Measurements from ENCODE around the gene REN. TPM values are rescaled to one million over a fixed set of nuclear protein-coding genes. Genes with fewer than 3 reads are reported as not detected.

REN gene
- total RNA-seq, 1 donor from 2014 or later: not detected

DNA sequence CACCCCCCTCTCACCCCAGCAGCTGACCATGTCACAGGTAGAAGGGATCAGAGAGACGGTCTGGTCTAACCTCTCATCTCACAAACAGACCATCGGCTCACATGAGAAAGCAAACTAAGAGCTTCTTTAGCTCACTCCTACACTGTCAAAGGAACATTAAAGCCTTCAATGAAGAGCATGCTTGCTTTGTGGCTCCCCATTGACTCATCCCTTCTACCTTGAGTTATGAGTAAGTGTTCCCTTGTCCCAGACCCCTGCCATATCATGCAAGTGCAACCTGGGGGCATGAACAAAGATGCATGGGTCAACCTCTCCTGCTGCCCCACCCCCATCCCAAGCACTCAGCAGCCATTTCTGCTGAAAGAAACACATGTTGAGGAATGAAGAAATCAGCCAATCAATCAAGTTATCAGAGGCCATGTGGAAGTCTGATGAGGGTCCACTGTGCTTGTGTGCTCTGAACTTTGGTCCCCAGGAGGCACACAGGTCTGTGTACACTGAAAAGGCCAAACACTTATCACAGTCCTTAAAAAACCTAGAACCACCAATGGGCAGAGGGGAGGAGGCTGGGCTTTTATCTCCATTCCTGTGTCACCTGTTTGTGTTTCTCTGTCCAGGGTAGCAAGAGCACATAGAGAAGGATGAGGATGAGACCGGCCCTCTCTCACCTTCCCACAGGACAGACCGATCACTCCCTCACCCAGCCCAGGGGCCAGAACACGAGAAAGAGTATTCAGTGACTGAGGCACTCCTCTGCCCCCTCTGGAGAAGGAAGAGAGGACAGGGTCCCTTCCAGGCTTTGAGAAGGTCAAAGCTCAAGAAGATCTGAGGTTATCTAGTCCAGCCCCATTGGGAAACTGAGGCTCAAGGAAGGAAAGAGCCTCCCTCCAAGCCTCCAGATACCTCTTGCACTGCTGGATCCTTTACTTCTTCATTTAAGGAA is 23.8 kb downstream of the REN start:
- FAIRE-seq: no peak
- no peak overlapping the region for H3K4me3 Mint-ChIP-seq (ENCODE audit: unreplicated experiment)
- H3K79me2 ChIP-seq (ENCODE audit: insufficient read depth, low read length): no peaks in the 10 kb centered on the region

DNA sequence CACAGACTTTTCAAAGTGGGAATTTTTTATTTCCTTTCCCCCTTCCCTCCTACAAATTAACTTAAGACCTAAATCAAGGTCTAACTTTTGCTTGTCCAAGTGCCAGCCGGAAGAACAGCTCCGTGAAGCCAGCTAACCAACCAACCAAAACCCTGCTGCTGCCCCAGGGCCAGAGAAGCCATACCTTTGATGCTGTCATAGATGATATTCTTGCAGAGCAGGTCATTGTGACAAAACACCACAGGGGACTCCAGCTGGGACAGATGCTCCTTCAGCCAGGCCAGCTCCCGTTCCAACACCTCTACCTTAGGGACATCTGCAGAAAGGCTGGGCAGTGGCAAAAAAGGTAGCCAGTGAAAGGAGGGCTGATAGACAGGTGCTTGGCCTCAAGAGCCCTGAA is 25.0 kb downstream of the REN start:
- Histone ChIP-seq H3K27ac (ENCODE audit: low read depth, low read length) (no peak overlapping the region), H3K4me3 (ENCODE audit: insufficient read depth, low read depth, low read length) (no peak overlapping the region), H2AFZ (ENCODE audit: low read depth, low read length) (no peak overlapping the region), H3K36me3 (ENCODE audit: insufficient read depth, low read length) (no peaks in the 10 kb centered on the region), H3K4me2 (ENCODE audit: low read length) (no peak overlapping the region), H3K4me1 (ENCODE audit: insufficient read depth, low read length) (no peaks in the 10 kb centered on the region), H3K9ac (ENCODE audit: low read length) (no peak overlapping the region), H3K27me3 (ENCODE audit: insufficient read depth, low read length) (no peaks in the 10 kb centered on the region), H3K9me3 (ENCODE audit: insufficient read depth, low read depth, low read length) (no peaks in the 10 kb centered on the region), H3K79me2 (ENCODE audit: insufficient read depth, low read length) (no peaks in the 10 kb centered on the region), H4K20me1 (ENCODE audit: insufficient read depth, low read length) (no peaks in the 10 kb centered on the region)
- Mint-ChIP-seq H3K36me3 (ENCODE audit: low read depth, unreplicated experiment) (peaks cover 18% of the 10 kb centered on the region), H3K27me3 (ENCODE audit: low read depth, unreplicated experiment) (peaks cover 19% of the 10 kb centered on the region), H3K4me1 (ENCODE audit: low read depth, unreplicated experiment) (no peaks in the 10 kb centered on the region), H3K4me3 (ENCODE audit: unreplicated experiment) (no peak overlapping the region), H3K27ac (ENCODE audit: unreplicated experiment) (no peak overlapping the region), H3K9me3 (ENCODE audit: unreplicated experiment) (peaks cover 10% of the 10 kb centered on the region)
- TF ChIP-seq, protein P1, sequence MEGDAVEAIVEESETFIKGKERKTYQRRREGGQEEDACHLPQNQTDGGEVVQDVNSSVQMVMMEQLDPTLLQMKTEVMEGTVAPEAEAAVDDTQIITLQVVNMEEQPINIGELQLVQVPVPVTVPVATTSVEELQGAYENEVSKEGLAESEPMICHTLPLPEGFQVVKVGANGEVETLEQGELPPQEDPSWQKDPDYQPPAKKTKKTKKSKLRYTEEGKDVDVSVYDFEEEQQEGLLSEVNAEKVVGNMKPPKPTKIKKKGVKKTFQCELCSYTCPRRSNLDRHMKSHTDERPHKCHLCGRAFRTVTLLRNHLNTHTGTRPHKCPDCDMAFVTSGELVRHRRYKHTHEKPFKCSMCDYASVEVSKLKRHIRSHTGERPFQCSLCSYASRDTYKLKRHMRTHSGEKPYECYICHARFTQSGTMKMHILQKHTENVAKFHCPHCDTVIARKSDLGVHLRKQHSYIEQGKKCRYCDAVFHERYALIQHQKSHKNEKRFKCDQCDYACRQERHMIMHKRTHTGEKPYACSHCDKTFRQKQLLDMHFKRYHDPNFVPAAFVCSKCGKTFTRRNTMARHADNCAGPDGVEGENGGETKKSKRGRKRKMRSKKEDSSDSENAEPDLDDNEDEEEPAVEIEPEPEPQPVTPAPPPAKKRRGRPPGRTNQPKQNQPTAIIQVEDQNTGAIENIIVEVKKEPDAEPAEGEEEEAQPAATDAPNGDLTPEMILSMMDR (IDR thresholded peaks at IDR 0.05; ENCODE audit: insufficient read depth, low read depth, low read length): no peak
- TF ChIP-seq EZH2 (IDR thresholded peaks at IDR 0.05; ENCODE audit: insufficient read depth, low read length): no peak
- DNase-seq (ENCODE audit: low read depth) (no peak), FAIRE-seq (no peak)

More for the DNA sequence above, 23.8 kb downstream of the REN start:
- Mint-ChIP-seq H3K4me1 (ENCODE audit: low read depth, unreplicated experiment) (no peaks in the 10 kb centered on the region), H3K27me3 (ENCODE audit: low read depth, unreplicated experiment) (peaks cover 23% of the 10 kb centered on the region), H3K9me3 (ENCODE audit: unreplicated experiment) (peaks cover 10% of the 10 kb centered on the region), H3K36me3 (ENCODE audit: low read depth, unreplicated experiment) (peaks cover 18% of the 10 kb centered on the region), H3K27ac (ENCODE audit: unreplicated experiment) (no peak overlapping the region)
- Histone ChIP-seq H3K4me1 (ENCODE audit: insufficient read depth, low read length) (no peaks in the 10 kb centered on the region), H2AFZ (ENCODE audit: low read depth, low read length) (no peak overlapping the region), H3K27me3 (ENCODE audit: insufficient read depth, low read length) (no peaks in the 10 kb centered on the region), H3K4me2 (ENCODE audit: low read length) (no peak overlapping the region), H3K9ac (ENCODE audit: low read length) (no peak overlapping the region), H3K27ac (ENCODE audit: low read depth, low read length) (no peak overlapping the region), H3K36me3 (ENCODE audit: insufficient read depth, low read length) (no peaks in the 10 kb centered on the region), H3K4me3 (ENCODE audit: insufficient read depth, low read depth, low read length) (no peak overlapping the region), H3K9me3 (ENCODE audit: insufficient read depth, low read depth, low read length) (no peaks in the 10 kb centered on the region), H4K20me1 (ENCODE audit: insufficient read depth, low read length) (no peaks in the 10 kb centered on the region)
- no peak for TF ChIP-seq EZH2 (IDR thresholded peaks at IDR 0.05; ENCODE audit: insufficient read depth, low read length)
- TF ChIP-seq, protein P1 (IDR thresholded peaks at IDR 0.05; ENCODE audit: insufficient read depth, low read depth, low read length): no peak
- no peak for DNase-seq (ENCODE audit: low read depth)

DNA sequence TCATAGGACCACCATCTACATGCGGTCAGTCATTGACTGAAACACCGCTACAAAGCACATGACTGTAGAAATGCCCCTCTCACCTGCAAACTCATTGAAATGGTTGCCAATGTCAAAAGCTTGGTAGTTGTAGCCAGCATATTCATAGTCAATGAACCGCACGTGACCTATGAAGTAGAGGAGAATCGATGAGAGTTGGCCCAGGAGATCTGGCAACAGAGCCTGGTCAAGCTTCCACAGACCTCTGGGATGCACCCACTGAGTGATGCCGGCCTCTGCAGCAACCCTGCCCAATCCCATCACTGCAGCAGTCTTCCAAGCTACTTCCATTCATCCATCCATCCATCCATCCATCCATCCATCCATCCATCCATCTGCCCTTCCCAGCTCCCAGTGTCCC is 26.2 kb downstream of the REN start:
- H3K27me3 Mint-ChIP-seq (ENCODE audit: low read depth, unreplicated experiment): peaks cover 14% of the 10 kb centered on the region
- peaks cover 10% of the 10 kb centered on the region for H3K9me3 Mint-ChIP-seq (ENCODE audit: unreplicated experiment)
- no peak for FAIRE-seq

More for the DNA sequence above, 26.2 kb downstream of the REN start:
- H2AFZ ChIP-seq (ENCODE audit: low read depth, low read length): no peak overlapping the region
- no peak overlapping the region for H3K4me3 ChIP-seq (ENCODE audit: insufficient read depth, low read depth, low read length)
- no peaks in the 10 kb centered on the region for H3K79me2 ChIP-seq (ENCODE audit: insufficient read depth, low read length)
- H3K9ac ChIP-seq (ENCODE audit: low read length): no peak overlapping the region
- H3K36me3 Mint-ChIP-seq (ENCODE audit: low read depth, unreplicated experiment): peaks cover 13% of the 10 kb centered on the region
- no peak overlapping the region for H3K27ac ChIP-seq (ENCODE audit: low read depth, low read length)
- no peaks in the 10 kb centered on the region for H3K4me1 Mint-ChIP-seq (ENCODE audit: low read depth, unreplicated experiment)
- H3K4me2 ChIP-seq (ENCODE audit: low read length): no peak overlapping the region
- TF ChIP-seq EZH2 (IDR thresholded peaks at IDR 0.05; ENCODE audit: insufficient read depth, low read length): no peak
- TF ChIP-seq, protein P1 (IDR thresholded peaks at IDR 0.05; ENCODE audit: insufficient read depth, low read depth, low read length): no peak
- H3K9me3 ChIP-seq (ENCODE audit: insufficient read depth, low read depth, low read length): no peaks in the 10 kb centered on the region
- H3K27me3 ChIP-seq (ENCODE audit: insufficient read depth, low read length): no peaks in the 10 kb centered on the region
- H3K4me3 Mint-ChIP-seq (ENCODE audit: unreplicated experiment): no peak overlapping the region
- no peak overlapping the region for H3K27ac Mint-ChIP-seq (ENCODE audit: unreplicated experiment)
- no peak for DNase-seq (ENCODE audit: low read depth)
- H3K36me3 ChIP-seq (ENCODE audit: insufficient read depth, low read length): no peaks in the 10 kb centered on the region
- no peaks in the 10 kb centered on the region for H4K20me1 ChIP-seq (ENCODE audit: insufficient read depth, low read length)
- H3K4me1 ChIP-seq (ENCODE audit: insufficient read depth, low read length): no peaks in the 10 kb centered on the region
